ENCODE measurements around the gene DPEP1. TPM values are rescaled to one million over a fixed set of nuclear protein-coding genes. Genes with fewer than 3 reads are reported as not detected.
A peak's percentile ranks its signal among the peaks of the same experiment; 100 is the strongest.

The DPEP1 gene
- total RNA-seq, 6 experiments from 2014 or later: 0.93 TPM; not detected in 5

GRCh38 chr16:89616623-89617022 is 3.2 kb downstream of the DPEP1 start:
- H3K27me3 ChIP-seq: no peaks in the 10 kb centered on the region
- no peak overlapping the region for H3K27ac ChIP-seq
- H3K4me3 ChIP-seq: no peak overlapping the region
- no peaks in the 10 kb centered on the region for H3K4me1 ChIP-seq
- peak in 1 of 4 donors; percentile 23 for ATAC-seq
- WGBS (ENCODE audit: insufficient coverage, low coverage, low lambda C conversion rate, missing lambda C conversion rate): 50% methylated on average over 18 of the region's 20 CpGs
- intact Hi-C loops (cut with DNase I): no loop called here
- no peaks in the 10 kb centered on the region for H3K9me3 ChIP-seq
- no peak for DNase-seq
- TF ChIP-seq CTCF (IDR thresholded peaks at IDR 0.05): no peak
- H3K36me3 ChIP-seq: no peaks in the 10 kb centered on the region

DNA sequence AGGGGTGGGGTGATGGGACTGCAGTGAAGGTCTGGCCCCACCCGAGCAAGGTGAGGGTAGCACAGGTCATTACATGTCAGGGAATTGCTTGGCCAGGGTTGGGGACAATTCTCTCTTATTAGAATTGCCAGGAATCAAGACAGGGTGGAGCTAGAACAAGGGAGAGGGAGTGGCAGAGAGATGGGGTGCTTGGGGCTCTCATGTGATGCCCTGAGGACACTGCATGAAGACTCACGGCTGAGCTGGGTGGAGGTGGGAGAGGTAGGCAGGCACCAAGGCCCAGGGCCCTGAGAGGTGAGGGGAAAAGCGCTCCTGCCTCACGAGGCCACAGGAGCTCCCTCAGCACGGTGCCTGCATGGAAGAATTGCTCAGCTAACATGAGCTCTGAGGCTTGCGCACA is 3.6 kb downstream of the DPEP1 start:
- H3K27me3 ChIP-seq: no peaks in the 10 kb centered on the region
- H3K27ac ChIP-seq: no peak overlapping the region
- intact Hi-C loops (cut with DNase I): no loop called here
- H3K9me3 ChIP-seq: no peaks in the 10 kb centered on the region
- 43% methylated on average over 3 of the region's 6 CpGs for WGBS (ENCODE audit: insufficient coverage, low coverage, low lambda C conversion rate, missing lambda C conversion rate)
- DNase-seq: no peak
- H3K4me3 ChIP-seq: no peak overlapping the region
- TF ChIP-seq POLR2A (IDR thresholded peaks at IDR 0.05): no peak
- TF ChIP-seq CTCF (IDR thresholded peaks at IDR 0.05): no peak
- no peak for ATAC-seq
- H3K36me3 ChIP-seq: no peaks in the 10 kb centered on the region
- no peaks in the 10 kb centered on the region for H3K4me1 ChIP-seq

- Histone ChIP-seq H3K36me3 (no peaks in the 10 kb centered on the region), H3K27me3 (no peaks in the 10 kb centered on the region), H3K27ac (no peak overlapping the region), H3K9me3 (no peaks in the 10 kb centered on the region), H3K4me1 (no peaks in the 10 kb centered on the region), H3K4me3 (no peak overlapping the region)
- intact Hi-C loops (cut with DNase I): no loop called here
- TF ChIP-seq CTCF (IDR thresholded peaks at IDR 0.05) (no peak), POLR2A (IDR thresholded peaks at IDR 0.05) (no peak)
- WGBS (ENCODE audit: insufficient coverage, low coverage, low lambda C conversion rate, missing lambda C conversion rate): 54% methylated on average over 16 of the region's 16 CpGs
- ATAC-seq (no peak), DNase-seq (no peak)
Observed at GRCh38 chr16:89618109-89618998, 4.9 kb downstream of the DPEP1 start.

- intact Hi-C loops (cut with DNase I): no loop called here
- H3K4me1 ChIP-seq: no peaks in the 10 kb centered on the region
- TF ChIP-seq POLR2A (IDR thresholded peaks at IDR 0.05) (no peak), CTCF (IDR thresholded peaks at IDR 0.05) (no peak)
- no peaks in the 10 kb centered on the region for H3K27me3 ChIP-seq
- WGBS (ENCODE audit: insufficient coverage, low coverage, low lambda C conversion rate, missing lambda C conversion rate): 37% methylated on average over 4 of the region's 12 CpGs
- no peak overlapping the region for H3K27ac ChIP-seq
- no peaks in the 10 kb centered on the region for H3K36me3 ChIP-seq
- no peak overlapping the region for H3K4me3 ChIP-seq
- ATAC-seq: no peak
- H3K9me3 ChIP-seq: no peaks in the 10 kb centered on the region
- no peak for DNase-seq
Observed at GRCh38 chr16:89619840-89620239, 6.4 kb downstream of the DPEP1 start.
